HPDE6-E6E7 (cell line): ENCODE data around the gene ISL1.

Experiments used
- DNase-seq: peaks from one replicate; pipeline ENCODE4 v3.0.0; 2011; ENCODE audit warnings: missing footprints; ENCODE audit errors: extremely low spot score

The ISL1 gene

DNA sequence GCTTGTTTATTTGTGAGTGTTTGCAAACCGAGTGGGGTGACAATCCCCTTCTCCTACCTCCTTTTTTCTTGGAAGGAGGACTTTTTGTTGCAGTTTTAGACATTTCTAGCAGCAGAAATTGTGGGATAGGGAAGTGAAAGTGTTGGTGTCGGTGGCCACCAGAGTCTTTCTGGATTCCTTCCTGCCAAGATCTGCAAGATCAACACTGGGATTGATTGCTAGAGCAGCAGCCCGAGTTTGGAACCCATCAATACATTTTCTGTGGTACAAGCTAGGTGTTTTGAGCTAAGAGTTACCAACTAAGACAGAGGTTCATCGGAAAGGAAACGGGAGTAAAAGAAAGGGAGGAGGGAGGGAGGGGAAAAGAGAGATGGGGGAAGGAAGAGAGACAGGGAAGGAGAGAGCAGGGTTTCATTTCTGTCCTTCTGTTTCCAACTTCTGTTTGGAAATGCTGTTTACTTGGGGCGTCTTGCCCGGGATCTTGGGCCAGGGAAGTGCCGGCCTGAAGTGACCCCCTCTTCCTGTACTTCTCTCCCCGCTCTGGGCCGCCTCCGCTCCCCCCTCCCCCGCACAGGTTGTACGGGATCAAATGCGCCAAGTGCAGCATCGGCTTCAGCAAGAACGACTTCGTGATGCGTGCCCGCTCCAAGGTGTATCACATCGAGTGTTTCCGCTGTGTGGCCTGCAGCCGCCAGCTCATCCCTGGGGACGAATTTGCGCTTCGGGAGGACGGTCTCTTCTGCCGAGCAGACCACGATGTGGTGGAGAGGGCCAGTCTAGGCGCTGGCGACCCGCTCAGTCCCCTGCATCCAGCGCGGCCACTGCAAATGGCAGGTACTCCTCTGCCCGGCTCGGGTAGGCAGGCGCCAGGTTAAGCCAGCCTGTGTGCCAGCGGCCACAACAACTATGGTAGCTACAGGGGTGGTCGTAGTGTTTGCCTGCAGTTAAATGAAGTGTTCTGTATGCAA, 4.0 kb downstream of the ISL1 start:
- DNase-seq: no peak

DNA sequence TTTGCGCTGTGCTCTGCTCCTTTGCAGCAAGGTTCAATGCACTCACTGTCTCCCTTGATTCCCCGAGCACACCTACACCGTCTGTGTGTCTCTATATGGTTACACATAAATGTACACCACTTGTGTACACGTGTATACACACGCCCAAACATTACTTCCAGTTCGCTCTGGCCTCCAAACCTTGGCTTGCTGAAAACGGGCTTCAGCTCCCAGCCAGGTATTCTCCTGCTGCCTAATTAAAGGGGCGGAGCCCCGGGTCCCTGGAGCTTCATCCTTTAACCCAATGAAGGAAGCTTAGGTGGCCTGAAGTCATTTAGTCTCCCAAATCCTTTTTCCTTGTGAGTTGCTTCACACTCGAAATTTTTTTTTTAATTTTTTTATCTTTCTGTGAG, 4.6 kb downstream of the ISL1 start:
- DNase-seq: no peak

DNA sequence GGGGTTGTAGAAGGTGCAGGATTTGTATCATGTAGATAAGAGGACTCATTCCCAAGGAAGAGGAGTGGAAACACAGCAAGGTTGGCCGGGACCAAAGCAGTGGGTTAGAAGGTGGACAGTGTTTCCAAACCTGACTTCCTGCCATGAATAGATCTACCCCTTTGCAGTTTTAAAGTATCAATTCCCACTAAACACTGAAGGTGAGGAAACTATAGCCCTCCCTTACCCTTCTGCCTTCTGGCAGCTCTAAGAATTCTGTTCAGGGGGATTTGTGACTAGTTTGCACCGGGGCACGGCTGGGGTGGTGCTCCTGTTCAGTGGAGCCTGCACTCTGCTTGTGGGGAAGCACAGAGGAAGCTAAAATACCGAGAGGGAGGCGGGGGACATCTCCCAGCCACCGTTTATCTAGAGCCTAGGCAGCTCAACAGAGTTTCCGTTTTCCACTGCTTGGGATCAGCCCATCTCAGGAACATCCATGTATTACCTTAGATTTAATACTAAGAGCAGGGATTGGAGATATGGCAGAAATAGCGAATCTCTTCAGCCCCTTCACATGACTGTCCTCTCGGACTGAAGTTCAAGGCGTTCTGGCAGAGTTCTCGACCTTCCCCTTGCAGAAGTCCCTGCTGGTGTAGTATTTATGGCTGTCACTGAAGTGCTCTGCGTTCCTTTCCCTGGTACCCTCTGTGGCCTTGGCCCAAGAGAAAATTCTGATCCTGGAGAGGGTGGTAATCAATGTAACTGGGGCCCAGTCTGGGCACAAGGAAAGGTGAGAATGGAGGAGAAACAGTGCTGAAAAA, 5.4 kb downstream of the ISL1 start:
- no peak for DNase-seq

DNA sequence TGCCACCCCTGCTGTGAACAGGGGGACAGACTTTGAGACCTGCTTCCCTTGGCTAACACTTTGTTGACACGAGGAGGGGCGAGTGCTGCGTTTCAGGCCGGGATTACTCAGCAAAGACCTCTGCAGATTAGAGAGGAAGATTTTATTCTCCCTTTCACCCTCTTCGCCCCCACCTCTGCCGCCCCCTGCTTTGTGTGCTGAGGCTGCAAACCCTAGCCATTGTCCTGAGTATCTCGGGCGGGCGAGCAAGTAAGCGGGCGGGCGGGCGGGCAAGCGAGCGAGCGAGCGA, 6.0 kb downstream of the ISL1 start:
- DNase-seq: no peak

DNA sequence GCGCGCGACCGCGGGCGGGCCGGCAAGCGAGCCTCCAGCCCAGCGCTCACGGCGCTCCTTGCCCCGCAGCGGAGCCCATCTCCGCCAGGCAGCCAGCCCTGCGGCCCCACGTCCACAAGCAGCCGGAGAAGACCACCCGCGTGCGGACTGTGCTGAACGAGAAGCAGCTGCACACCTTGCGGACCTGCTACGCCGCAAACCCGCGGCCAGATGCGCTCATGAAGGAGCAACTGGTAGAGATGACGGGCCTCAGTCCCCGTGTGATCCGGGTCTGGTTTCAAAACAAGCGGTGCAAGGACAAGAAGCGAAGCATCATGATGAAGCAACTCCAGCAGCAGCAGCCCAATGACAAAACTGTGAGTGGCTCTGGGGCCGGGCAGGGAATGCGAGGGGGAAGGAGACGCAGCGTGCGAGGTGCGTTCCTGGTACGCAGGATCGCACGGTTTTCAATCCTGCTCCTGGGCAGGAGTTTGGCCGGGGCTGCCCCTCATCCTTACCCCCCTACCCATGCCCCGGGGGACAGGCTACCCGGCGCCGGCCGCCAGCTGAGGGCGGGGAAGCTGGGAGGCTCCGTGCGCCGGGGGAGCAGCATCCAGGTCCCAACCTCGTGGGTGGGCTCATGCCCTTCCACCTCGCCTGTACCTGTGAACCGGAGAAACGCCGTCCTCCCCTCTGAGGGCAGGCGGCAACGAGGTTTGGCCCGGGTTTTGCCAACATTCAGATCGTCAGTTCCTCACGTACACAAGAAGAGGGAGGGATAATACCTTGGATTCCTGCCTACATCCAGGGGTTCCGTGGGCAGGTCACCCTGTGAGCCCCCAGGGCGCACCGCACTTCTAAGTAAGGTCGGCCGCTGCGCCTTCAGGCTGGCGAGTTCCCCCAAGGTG, 6.6 kb downstream of the ISL1 start:
- no peak for DNase-seq

DNA sequence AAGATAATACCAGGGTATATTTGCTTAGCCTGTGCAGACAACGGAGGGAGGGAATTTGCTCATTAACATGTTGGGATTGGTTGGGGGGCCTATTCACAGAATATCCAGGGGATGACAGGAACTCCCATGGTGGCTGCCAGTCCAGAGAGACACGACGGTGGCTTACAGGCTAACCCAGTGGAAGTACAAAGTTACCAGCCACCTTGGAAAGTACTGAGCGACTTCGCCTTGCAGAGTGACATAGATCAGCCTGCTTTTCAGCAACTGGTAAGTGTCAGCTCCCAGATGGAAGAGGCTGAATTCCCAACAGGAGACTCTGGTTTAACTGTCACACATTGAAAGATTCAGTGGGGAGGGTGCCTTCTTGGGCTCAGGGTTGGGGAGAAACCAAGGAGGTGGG, 7.9 kb downstream of the ISL1 start:
- no peak for DNase-seq

DNA sequence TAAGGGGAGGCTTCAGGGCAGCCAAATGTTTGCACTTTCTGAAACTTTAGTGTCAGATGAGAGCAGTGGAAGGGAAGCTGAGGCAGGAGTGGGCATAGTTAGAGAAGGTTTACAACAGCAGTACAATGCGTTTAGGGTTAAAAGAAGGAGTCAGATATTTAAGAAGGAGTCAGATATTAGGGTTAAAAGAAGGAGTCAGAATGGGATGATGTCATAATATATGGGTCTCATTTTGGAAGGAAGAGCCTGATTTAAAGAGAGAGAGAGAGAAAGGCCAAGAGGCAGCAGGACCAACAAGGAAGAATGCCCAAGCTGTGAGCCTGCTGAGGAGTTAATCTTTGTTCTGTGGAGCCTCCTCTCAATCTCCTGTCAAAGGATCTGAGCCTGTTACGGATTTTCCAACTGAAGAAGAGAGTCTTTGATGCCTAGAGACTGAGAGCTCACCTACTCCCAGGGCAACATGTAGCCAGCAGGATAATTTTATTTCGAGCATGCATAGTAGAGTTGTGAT, 9.5 kb downstream of the ISL1 start:
- no peak for DNase-seq

DNA sequence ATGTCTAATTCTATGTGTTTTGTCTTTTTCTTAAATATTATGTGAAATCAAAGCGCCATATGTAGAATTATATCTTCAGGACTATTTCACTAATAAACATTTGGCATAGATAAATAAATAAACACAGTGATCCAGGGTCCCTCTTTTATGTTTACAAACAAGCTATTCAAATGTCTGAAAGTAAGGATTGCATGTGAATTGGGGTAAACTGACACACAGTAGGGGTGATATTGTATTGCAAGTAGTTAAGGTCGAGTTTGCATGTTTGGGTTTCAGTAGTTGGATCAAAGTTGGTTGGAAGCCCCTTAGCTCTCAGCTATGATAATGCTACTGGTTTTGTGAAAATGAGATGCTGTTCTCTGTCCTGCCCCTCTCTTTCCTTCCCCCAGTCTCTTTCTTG, 11.4 kb downstream of the ISL1 start:
- DNase-seq: no peak

DNA sequence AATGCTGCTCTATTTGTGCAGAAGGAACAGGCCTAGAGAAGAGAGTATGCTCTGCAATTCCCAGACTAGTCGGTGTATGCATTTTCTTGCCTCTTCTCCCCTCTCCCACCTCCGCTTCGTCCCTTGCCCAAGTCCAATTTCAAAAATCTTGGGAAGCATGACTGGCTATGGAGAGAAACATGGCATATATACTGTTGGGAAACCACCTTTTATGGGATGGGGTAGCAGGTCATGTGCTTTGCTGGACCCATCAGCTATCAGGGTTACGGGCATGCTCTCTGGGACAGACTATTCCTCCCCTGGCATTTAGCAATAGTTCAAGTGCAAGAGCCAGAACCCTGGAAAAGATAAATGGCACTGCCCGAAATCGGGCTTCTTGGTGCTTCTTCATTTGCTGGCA, 12.0 kb downstream of the ISL1 start:
- no peak for DNase-seq

DNA sequence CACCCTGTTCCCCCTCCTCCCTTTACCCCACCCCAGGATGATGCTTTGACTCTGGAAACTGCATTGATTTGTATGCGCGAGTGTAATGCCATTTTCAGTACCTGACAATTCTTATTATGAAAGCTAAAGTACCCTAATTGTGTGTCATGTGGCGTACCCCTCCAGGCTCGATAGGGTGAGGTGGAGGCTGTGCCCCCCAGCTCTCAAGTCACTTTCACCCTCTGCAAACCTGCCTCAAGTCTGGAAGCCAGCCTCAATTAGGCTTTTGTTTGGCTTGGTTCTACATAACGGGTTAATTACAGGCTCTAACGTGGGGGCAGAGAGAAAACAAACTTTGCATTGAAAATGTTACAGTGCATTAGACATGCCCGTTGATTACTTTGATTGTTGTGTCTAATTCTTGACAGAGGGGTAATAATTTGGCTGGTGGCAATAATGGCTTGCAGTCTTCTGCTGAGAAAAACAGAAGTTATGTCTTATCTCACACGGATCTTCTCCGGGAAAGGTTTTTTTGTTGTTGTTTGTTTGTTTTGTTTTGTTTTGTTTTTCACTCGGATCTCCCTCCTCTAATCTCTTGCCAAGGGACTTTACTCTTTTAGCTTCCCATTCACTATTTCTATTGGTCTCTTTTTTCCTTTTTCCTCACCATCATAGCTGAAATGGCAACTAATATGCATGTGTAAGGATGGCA, 12.6 kb downstream of the ISL1 start:
- no peak for DNase-seq

DNA sequence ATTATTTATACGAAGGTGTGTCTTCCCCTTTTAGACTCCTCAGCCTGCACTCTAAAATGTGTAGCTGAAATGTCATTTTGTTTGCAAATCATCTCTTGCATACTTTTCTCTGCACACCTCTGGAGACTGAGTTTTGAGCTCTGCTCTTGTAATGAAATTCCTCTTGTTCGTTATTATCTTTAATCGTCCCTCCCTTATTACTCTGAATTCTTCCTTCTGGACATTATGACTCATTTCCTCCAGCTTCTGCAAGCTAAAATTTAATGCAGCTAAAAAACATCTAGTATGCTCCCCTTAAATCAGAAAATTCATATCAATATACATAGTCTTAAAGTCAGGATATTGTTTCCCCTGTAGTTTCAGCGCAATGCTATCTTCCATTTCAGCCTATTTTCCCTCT, 13.5 kb downstream of the ISL1 start:
- no peak for DNase-seq

DNA sequence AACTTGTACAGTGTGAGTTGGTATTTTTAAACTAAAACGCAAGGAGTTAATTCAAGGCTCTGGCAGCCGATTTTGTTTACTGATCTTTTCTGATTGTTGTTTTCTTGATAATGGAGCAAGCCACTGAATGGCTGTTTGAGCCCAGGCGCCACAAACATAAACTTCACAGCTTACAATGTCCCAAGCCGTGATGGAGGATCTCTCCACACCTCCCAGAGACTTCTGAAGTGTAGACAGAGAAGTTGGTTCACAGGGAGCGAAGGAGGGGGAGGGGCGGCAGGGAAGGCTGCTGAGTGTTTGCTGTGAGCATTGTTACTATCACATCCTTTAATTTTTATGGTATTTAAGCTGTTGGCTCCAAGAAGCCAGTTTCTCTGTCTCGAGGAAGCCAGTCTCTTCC, 14.7 kb downstream of the ISL1 start:
- DNase-seq: no peak

DNA sequence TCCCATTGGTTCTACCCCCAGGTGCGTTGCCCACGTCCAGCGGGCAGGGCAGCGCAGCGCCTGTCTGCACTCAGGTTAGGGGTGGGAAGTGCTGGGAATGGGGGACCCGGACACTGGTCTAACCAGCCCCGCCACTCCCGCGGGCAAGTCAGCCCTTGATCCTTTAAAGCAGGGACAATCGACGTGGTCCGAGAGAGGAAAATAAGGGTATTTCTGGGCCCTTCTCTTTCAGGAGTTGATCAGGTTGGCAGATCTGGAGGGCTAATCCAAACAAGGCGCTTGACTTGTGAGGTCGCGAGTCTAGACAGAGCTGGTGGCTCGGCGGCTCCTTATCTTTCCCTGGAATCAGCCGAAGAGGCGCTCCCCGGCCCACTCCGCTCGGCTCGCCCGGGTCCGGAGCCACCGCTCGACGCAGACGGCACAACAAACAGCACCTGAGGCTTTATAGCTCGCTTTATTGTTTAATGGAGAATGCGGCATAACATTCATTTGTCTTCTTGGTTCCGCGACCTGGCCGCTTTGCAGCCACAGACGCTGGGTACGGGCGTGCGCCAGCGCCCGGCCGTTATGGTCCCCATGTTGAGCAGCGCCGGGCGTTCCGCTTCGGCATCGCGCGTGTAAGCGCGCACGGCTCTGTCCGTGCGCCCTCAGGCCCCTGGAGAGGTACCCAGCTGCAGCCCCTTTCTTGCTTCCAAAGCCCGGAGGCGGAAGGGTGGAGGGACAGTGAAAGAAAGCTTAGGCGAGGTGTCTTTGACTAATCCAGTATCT, 15.8 kb downstream of the ISL1 start:
- no peak for DNase-seq

DNA sequence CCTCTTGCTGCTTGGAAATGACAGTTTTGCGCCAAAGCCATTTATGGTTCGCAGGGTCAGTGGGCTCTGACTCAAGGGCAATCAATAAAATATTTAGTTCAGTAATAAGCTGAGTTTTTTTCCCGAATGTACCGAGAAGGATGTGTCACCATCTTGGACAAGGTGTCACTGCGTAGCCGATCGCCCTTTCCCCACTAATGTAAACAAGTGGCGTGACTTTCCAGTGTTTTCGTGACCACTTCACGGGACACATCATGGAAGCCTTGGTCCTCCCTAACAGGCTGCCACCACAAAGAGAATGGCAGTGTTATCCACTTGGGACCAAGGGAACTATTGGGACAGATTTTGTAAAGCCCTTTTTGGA, 16.4 kb downstream of the ISL1 start:
- DNase-seq: no peak

DNA sequence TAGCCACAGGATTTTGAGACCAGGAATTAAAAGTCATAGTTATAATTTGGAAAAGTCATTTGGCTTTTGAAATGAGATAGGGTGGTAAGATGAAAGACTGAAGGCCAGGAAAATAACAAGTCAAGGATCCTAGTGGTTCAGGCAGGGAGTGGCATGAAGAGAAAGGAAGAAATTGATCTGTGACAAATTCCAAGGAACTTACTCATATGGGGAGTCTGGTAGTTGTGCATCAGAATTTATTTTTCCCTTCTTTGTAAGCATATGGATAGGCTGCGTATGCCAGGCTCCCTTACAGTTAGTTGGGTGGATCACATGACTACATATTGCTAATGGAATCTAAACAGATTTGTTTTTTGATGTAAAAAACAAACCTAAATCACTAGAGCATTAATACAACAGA, 21.0 kb downstream of the ISL1 start:
- no peak for DNase-seq

DNA sequence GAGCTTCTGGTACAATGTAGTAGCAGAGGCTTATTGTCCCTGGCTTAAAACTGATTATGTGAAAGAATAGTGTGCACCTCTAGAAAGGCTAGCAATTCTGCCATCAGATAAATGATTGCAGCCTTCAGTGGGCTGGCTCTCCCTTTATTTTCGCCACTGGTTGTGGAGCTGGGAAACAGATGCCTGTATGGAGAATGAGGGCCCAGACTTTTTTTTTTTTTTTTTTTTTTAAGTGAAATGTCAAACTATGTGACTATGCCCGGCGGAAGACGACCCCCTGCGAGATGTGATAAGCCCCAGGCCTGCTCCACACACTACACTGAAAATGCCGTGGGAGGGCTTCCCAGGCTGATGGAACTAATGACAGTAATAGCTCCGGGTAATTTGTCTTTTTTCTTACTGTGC, 28.7 kb downstream of the ISL1 start:
- DNase-seq: no peak

DNA sequence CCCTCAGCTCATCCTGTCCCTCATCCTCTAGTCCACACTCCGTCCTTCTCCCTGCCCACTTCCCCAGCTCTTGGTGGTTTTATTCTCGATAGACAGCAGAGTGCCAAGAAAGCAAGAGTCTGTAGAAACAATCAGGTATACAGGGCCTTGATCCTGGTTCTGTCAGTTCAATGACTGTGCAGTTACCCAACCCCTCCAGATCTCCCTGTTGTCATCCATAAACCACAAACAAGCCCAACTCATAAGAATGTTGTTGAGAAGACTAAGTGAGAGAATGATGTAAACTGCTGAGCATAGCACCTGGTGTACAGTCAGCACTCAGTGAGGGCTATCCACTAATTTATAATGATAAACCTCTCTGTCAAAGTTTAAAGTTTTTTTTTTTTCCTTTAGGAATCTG, 31.3 kb downstream of the ISL1 start:
- no peak for DNase-seq

DNA sequence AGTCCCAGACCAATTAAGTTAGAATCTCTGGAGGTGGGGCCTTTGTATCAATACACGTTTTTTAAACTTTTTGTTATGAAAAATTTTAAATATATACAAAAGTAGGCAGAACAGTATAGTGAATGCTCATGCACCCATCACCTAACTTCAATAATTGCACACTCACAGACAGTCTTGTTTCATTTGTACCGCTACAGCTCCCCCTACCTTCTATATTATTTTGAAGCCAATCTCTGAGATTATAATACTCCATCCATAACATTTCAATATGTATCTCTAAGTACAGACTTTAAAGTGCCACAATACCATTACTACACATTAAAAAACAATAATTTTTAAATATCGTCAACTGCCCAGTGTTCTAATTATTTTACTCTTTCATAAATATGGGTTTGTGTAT, 32.9 kb downstream of the ISL1 start:
- no peak for DNase-seq

DNA sequence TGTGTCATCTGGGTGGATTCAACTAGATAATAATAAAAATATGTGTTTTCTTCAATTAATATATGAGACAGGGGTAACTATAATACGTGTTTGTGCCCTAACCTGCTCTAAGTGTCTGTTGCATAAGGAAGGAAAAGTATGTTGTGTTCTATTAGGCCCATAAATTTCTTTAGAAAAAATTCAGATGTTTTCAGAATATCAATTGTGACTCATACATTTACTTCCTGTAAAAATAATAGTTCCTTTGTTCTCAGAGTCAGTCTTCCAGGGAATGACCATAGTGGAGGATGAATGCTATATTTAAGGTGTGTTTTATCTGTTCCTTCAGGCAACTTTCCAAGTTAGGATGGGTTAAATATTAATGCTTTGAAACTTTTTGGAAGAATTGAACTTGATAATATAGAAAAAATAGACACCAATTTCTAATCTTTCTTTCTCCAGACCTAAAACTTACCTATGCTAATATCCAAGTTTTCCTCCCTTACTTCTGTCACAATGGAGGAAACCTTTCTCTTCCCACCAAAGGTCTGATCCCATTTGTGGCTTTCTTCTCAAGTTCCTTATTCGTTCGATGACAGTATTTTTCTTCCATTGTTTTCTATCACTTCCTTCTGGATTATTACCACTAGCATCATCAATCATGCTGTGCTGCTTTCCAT, 49.9 kb downstream of the ISL1 start:
- DNase-seq: peak; percentile 25

DNA sequence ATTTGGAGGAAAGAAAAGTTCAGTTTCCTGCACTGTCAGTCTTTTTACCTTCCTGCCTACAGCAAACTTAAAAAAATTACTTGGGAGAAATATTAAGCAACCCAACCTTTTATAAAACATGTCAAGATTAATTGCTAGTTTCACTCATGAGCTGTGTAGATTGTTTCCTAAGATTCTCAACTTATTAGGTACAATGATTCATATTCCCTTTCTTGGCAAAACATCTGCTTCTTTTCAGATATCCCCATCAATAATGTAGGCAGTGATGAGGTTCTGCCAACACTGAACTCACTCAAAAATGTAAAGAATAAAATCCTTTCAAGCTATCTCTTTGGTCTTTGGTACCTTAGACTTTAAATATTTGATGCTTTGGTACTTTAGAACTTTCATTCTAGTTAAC, 56.0 kb downstream of the ISL1 start:
- DNase-seq: no peak
